ENCODE results near the gene CHCHD3. TPM values are rescaled to one million over a fixed set of nuclear protein-coding genes. Genes with fewer than 3 reads are reported as not detected.

Gene CHCHD3
- total and polyA plus RNA-seq, 2 donors from 2014 or later = 53.9 to 77.3 TPM

- Histone ChIP-seq H3K9me3 (ENCODE audit: control insufficient read depth in 2 of 3, insufficient read depth in 1 of 3, low read length in 3 of 3) (no peaks in the 10 kb centered on the region), H3K4me3 (ENCODE audit: low read length in 3 of 3) (no peak overlapping the region), H3K9ac (ENCODE audit: low read length in 3 of 3) (no peak overlapping the region), H3K36me3 (ENCODE audit: control insufficient read depth in 2 of 3, insufficient read depth in 3 of 3, low read length in 3 of 3) (no peaks in the 10 kb centered on the region), H3K4me1 (ENCODE audit: control insufficient read depth in 2 of 3, insufficient read depth in 2 of 3, low read depth in 1 of 3, low read length in 3 of 3) (no peaks in the 10 kb centered on the region), H3K27ac (ENCODE audit: low read depth in 2 of 2, low read length in 2 of 2) (no peak overlapping the region), H3K27me3 (ENCODE audit: control insufficient read depth, insufficient read depth, low read length) (no peaks in the 10 kb centered on the region)
- DNase-seq (no peak), FAIRE-seq (no peak)
- TF ChIP-seq CTCF (IDR thresholded peaks at IDR 0.05; ENCODE audit: borderline replicate concordance, extremely low read depth, insufficient read depth) = no peak
- intact Hi-C loops (cut with DNase I) = no loop called here
These were observed 292.6 kb downstream of the CHCHD3 start for GRCh38 chr7:132789281-132789680.

GRCh38 chr7:132785870-132786269 lies 296.0 kb downstream of the CHCHD3 start:
- no peak for TF ChIP-seq CTCF (IDR thresholded peaks at IDR 0.05; ENCODE audit: borderline replicate concordance, extremely low read depth, insufficient read depth)
- FAIRE-seq = no peak

GRCh38 chr7:132784406-132784805 lies 297.5 kb downstream of the CHCHD3 start:
- no peak overlapping the region for H3K27ac ChIP-seq (ENCODE audit: low read depth in 2 of 2, low read length in 2 of 2)
- DNase-seq (no peak), FAIRE-seq (no peak)
- no peaks in the 10 kb centered on the region for H3K27me3 ChIP-seq (ENCODE audit: control insufficient read depth, insufficient read depth, low read length)
- no peaks in the 10 kb centered on the region for H3K4me1 ChIP-seq (ENCODE audit: control insufficient read depth in 2 of 3, insufficient read depth in 2 of 3, low read depth in 1 of 3, low read length in 3 of 3)
- no peak for TF ChIP-seq CTCF (IDR thresholded peaks at IDR 0.05; ENCODE audit: borderline replicate concordance, extremely low read depth, insufficient read depth)
- no peaks in the 10 kb centered on the region for H3K9me3 ChIP-seq (ENCODE audit: control insufficient read depth in 2 of 3, insufficient read depth in 1 of 3, low read length in 3 of 3)
- intact Hi-C loops (cut with DNase I) = no loop called here
- no peak overlapping the region for H3K4me3 ChIP-seq (ENCODE audit: low read length in 3 of 3)
- no peak overlapping the region for H3K9ac ChIP-seq (ENCODE audit: low read length in 3 of 3)
- H3K36me3 ChIP-seq (ENCODE audit: control insufficient read depth in 2 of 3, insufficient read depth in 3 of 3, low read length in 3 of 3) = no peaks in the 10 kb centered on the region

More at GRCh38 chr7:132785870-132786269, 296.0 kb downstream of the CHCHD3 start:
- peak in 4 of 5 donors; percentile 68 to 87 (median 77) for DNase-seq
- Histone ChIP-seq H3K9me3 (ENCODE audit: control insufficient read depth in 2 of 3, insufficient read depth in 1 of 3, low read length in 3 of 3) (no peaks in the 10 kb centered on the region), H3K4me1 (ENCODE audit: control insufficient read depth in 2 of 3, insufficient read depth in 2 of 3, low read depth in 1 of 3, low read length in 3 of 3) (no peaks in the 10 kb centered on the region), H3K9ac (ENCODE audit: low read length in 3 of 3) (no peak overlapping the region), H3K27ac (ENCODE audit: low read depth in 2 of 2, low read length in 2 of 2) (no peak overlapping the region), H3K27me3 (ENCODE audit: control insufficient read depth, insufficient read depth, low read length) (no peaks in the 10 kb centered on the region), H3K36me3 (ENCODE audit: control insufficient read depth in 2 of 3, insufficient read depth in 3 of 3, low read length in 3 of 3) (no peaks in the 10 kb centered on the region), H3K4me3 (ENCODE audit: low read length in 3 of 3) (no peak overlapping the region)
- intact Hi-C loops (cut with DNase I) = no loop called here

GRCh38 chr7:132783824-132784223 lies 298.1 kb downstream of the CHCHD3 start:
- Histone ChIP-seq H3K4me1 (ENCODE audit: control insufficient read depth in 2 of 3, insufficient read depth in 2 of 3, low read depth in 1 of 3, low read length in 3 of 3) (no peaks in the 10 kb centered on the region), H3K4me3 (ENCODE audit: low read length in 3 of 3) (no peak overlapping the region), H3K27ac (ENCODE audit: low read depth in 2 of 2, low read length in 2 of 2) (no peak overlapping the region), H3K9ac (ENCODE audit: low read length in 3 of 3) (no peak overlapping the region), H3K9me3 (ENCODE audit: control insufficient read depth in 2 of 3, insufficient read depth in 1 of 3, low read length in 3 of 3) (no peaks in the 10 kb centered on the region), H3K27me3 (ENCODE audit: control insufficient read depth, insufficient read depth, low read length) (no peaks in the 10 kb centered on the region), H3K36me3 (ENCODE audit: control insufficient read depth in 2 of 3, insufficient read depth in 3 of 3, low read length in 3 of 3) (no peaks in the 10 kb centered on the region)
- DNase-seq (no peak), FAIRE-seq (no peak)
- TF ChIP-seq CTCF (IDR thresholded peaks at IDR 0.05; ENCODE audit: borderline replicate concordance, extremely low read depth, insufficient read depth) = no peak
- intact Hi-C loops (cut with DNase I) = no loop called here

All from kidney (tissue), 14 donors.